ENCODE results near the gene RAVER1.
A peak's percentile ranks its signal among the peaks of the same experiment; 100 is the strongest.
"Not testable (repeated sequence)": the region's sequence is repeated elsewhere in the genome, so short reads cannot be mapped to it uniquely, and the experiment has no call there.

The RAVER1 gene

GRCh38 chr19:10332965-10333757 lies at the start of gene RAVER1:
RAVER1 (minus strand) TSS chr19:10333529; CDS start chr19:10333507, 22 bp downstream.
- Histone ChIP-seq H3K36me3 (ENCODE audit: control insufficient read depth, insufficient read depth, low read length) (no peaks in the 10 kb centered on the region), H3K4me1 (peaks cover 11% of the 10 kb centered on the region)

GRCh38 chr19:10383223-10383499 lies 49.8 kb upstream of the RAVER1 start:
- H3K4me1 ChIP-seq; H3K27me3 ChIP-seq (ENCODE audit: control insufficient read depth, insufficient read depth, low read length); H3K27ac ChIP-seq; H3K4me3 ChIP-seq (ENCODE audit: low read depth, low read length); H3K4me2 ChIP-seq (ENCODE audit: low read length); H3K9ac ChIP-seq; H2AFZ ChIP-seq; H3K36me3 ChIP-seq (ENCODE audit: control insufficient read depth, insufficient read depth, low read length); H3K9me3 ChIP-seq (ENCODE audit: control insufficient read depth, low read length); H3K79me2 ChIP-seq: not testable (repeated sequence)

More at GRCh38 chr19:10332965-10333757, at the start of gene RAVER1:
- Histone ChIP-seq H3K9me3 (ENCODE audit: control insufficient read depth, low read length) (no peaks in the 10 kb centered on the region), H3K4me2 (ENCODE audit: low read length) (peak within 1 kb of the TSS; percentile 88), H3K9ac (peak within 1 kb of the TSS; percentile 69), H3K79me2 (peaks cover 4% of the 10 kb centered on the region), H2AFZ (peak within 1 kb of the TSS; percentile 91), H3K27me3 (ENCODE audit: control insufficient read depth, insufficient read depth, low read length) (no peaks in the 10 kb centered on the region), H3K4me3 (ENCODE audit: low read depth, low read length) (peak within 1 kb of the TSS; percentile 98), H3K27ac (peak within 1 kb of the TSS; percentile 80)
- no peak for TF ChIP-seq CTCF (IDR thresholded peaks at IDR 0.05)

- no peaks in the 10 kb centered on the region for H3K27me3 ChIP-seq (ENCODE audit: control insufficient read depth, insufficient read depth, low read length)
- peak within 1 kb of the TSS; percentile 95 for H3K4me3 ChIP-seq (ENCODE audit: low read depth, low read length)
- H3K27ac ChIP-seq = peak within 1 kb of the TSS; percentile 34
- H2AFZ ChIP-seq = peak within 1 kb of the TSS; percentile 99
- peaks cover 7% of the 10 kb centered on the region for H3K4me1 ChIP-seq
- peak within 1 kb of the TSS; percentile 50 for H3K9ac ChIP-seq
- peak within 1 kb of the TSS; percentile 97 for H3K4me2 ChIP-seq (ENCODE audit: low read length)
- H3K36me3 ChIP-seq (ENCODE audit: control insufficient read depth, insufficient read depth, low read length) = no peaks in the 10 kb centered on the region
- peaks cover 7% of the 10 kb centered on the region for H3K79me2 ChIP-seq
- H3K9me3 ChIP-seq (ENCODE audit: control insufficient read depth, low read length) = no peaks in the 10 kb centered on the region
- no peak for TF ChIP-seq CTCF (IDR thresholded peaks at IDR 0.05)
Observed at GRCh38 chr19:10380313-10381102, 47.2 kb upstream of the RAVER1 start, which contains the start of gene TYK2. TYK2 (minus strand) TSS chr19:10380572; CDS start chr19:10378406, 2,166 bp downstream.

GRCh38 chr19:10379880-10380312 lies 46.6 kb upstream of the RAVER1 start:
- Histone ChIP-seq H3K27ac (peak overlapping the region; percentile 25), H3K4me2 (ENCODE audit: low read length) (peak overlapping the region; percentile 97), H3K4me3 (ENCODE audit: low read depth, low read length) (peak overlapping the region; percentile 95), H3K79me2 (peaks cover 7% of the 10 kb centered on the region), H3K27me3 (ENCODE audit: control insufficient read depth, insufficient read depth, low read length) (no peaks in the 10 kb centered on the region), H3K9ac (peak overlapping the region; percentile 50), H3K36me3 (ENCODE audit: control insufficient read depth, insufficient read depth, low read length) (no peaks in the 10 kb centered on the region), H3K4me1 (peaks cover 7% of the 10 kb centered on the region), H2AFZ (peak overlapping the region; percentile 99), H3K9me3 (ENCODE audit: control insufficient read depth, low read length) (no peaks in the 10 kb centered on the region)
- no peak for TF ChIP-seq CTCF (IDR thresholded peaks at IDR 0.05)

GRCh38 chr19:10378124-10378523 lies 44.8 kb upstream of the RAVER1 start:
- peaks cover 7% of the 10 kb centered on the region for H3K4me1 ChIP-seq
- no peak overlapping the region for H3K9ac ChIP-seq
- H2AFZ ChIP-seq = no peak overlapping the region
- TF ChIP-seq CTCF (IDR thresholded peaks at IDR 0.05) = no peak
- peaks cover 7% of the 10 kb centered on the region for H3K79me2 ChIP-seq
- H3K4me2 ChIP-seq (ENCODE audit: low read length) = no peak overlapping the region
- H3K27ac ChIP-seq = no peak overlapping the region
- H3K27me3 ChIP-seq (ENCODE audit: control insufficient read depth, insufficient read depth, low read length) = no peaks in the 10 kb centered on the region
- H3K9me3 ChIP-seq (ENCODE audit: control insufficient read depth, low read length) = no peaks in the 10 kb centered on the region
- no peaks in the 10 kb centered on the region for H3K36me3 ChIP-seq (ENCODE audit: control insufficient read depth, insufficient read depth, low read length)
- no peak overlapping the region for H3K4me3 ChIP-seq (ENCODE audit: low read depth, low read length)

- H2AFZ ChIP-seq; H3K4me2 ChIP-seq (ENCODE audit: low read length); H3K27ac ChIP-seq; H3K4me3 ChIP-seq (ENCODE audit: low read depth, low read length); H3K27me3 ChIP-seq (ENCODE audit: control insufficient read depth, insufficient read depth, low read length); H3K36me3 ChIP-seq (ENCODE audit: control insufficient read depth, insufficient read depth, low read length); H3K79me2 ChIP-seq; H3K9me3 ChIP-seq (ENCODE audit: control insufficient read depth, low read length); H3K4me1 ChIP-seq; H3K9ac ChIP-seq: not testable (repeated sequence)
Observed at GRCh38 chr19:10377140-10377640, 43.9 kb upstream of the RAVER1 start.
